ENCODE data around the gene CUX1. TPM values are rescaled to one million over a fixed set of nuclear protein-coding genes. Genes with fewer than 3 reads are reported as not detected.

CUX1 gene
- total and polyA plus RNA-seq, 12 donors: 34.5 to 176 (median 145) TPM

DNA sequence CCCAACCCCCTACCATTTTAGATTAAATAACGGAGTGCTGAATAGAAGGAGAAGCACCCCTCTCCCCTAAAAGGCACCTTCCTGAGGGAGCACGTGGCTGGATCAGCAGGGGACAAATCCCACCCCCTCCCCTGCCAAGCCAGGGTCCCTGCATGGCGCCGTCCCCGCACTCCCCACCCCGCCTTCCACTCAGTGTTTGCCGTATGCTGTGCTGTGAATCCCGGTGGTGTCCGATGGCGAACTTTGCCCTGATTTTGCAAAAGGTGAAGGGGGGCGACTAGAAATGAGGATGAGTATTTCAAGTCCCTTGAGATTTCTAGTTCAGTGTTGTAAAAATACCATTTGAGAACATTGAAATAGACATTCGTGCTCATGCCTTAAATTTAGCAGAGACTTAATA, 385.8 kb downstream of the CUX1 start:
- H3K27me3 ChIP-seq: no peaks in the 10 kb centered on the region
- TF ChIP-seq, protein P1, sequence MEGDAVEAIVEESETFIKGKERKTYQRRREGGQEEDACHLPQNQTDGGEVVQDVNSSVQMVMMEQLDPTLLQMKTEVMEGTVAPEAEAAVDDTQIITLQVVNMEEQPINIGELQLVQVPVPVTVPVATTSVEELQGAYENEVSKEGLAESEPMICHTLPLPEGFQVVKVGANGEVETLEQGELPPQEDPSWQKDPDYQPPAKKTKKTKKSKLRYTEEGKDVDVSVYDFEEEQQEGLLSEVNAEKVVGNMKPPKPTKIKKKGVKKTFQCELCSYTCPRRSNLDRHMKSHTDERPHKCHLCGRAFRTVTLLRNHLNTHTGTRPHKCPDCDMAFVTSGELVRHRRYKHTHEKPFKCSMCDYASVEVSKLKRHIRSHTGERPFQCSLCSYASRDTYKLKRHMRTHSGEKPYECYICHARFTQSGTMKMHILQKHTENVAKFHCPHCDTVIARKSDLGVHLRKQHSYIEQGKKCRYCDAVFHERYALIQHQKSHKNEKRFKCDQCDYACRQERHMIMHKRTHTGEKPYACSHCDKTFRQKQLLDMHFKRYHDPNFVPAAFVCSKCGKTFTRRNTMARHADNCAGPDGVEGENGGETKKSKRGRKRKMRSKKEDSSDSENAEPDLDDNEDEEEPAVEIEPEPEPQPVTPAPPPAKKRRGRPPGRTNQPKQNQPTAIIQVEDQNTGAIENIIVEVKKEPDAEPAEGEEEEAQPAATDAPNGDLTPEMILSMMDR (IDR thresholded peaks at IDR 0.05): no peak
- WGBS, 2 donors: 80 to 81% methylated on average over 12 of the region's 12 CpGs

DNA sequence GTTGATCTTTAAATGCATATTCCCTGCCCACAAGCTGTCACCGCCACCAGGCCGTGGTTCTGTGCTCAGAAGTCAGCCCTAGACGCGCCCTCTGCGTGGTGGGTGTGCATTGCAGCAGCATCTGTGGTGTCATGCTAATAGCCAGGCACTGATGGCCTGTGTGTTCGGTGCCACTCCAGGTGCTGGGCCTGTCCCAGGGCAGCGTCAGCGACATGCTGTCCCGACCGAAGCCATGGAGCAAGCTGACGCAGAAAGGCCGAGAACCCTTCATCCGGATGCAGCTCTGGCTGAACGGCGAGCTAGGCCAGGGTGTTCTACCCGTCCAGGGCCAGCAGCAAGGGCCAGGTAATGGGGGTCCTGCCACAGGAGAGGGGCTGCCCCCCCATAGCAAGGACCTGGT, 386.8 kb downstream of the CUX1 start:
- ATAC-seq (no peak), DNase-seq (no peak)
- Histone ChIP-seq H3K4me1 (peaks cover 0 to 5% (median 0%) of the 10 kb centered on the region in 9 donors), H3K27me3 (no peaks in the 10 kb centered on the region), H3K27ac (no peak overlapping the region), H3K36me3 (peaks cover 0 to 100% (median 54%) of the 10 kb centered on the region in 9 donors), H3K9me3 (no peaks in the 10 kb centered on the region), H3K4me3 (no peak overlapping the region)
- 96% methylated on average over 16 of the region's 16 CpGs for whole genome bisulfite sequencing, 2 donors
- intact Hi-C loops (cut with DNase I): no loop called here
- TF ChIP-seq, protein P1 (IDR thresholded peaks at IDR 0.05): no peak

More for the DNA sequence above, 385.8 kb downstream of the CUX1 start:
- DNase-seq (no peak), ATAC-seq (no peak)
- no peaks in the 10 kb centered on the region for H3K9me3 ChIP-seq
- no peak overlapping the region for H3K27ac ChIP-seq
- intact Hi-C loops (cut with DNase I): no loop called here
- no peak overlapping the region for H3K4me3 ChIP-seq
- H3K4me1 ChIP-seq: peaks cover 0 to 5% (median 0%) of the 10 kb centered on the region in 9 donors
- H3K36me3 ChIP-seq: peaks cover 0 to 100% (median 54%) of the 10 kb centered on the region in 9 donors

DNA sequence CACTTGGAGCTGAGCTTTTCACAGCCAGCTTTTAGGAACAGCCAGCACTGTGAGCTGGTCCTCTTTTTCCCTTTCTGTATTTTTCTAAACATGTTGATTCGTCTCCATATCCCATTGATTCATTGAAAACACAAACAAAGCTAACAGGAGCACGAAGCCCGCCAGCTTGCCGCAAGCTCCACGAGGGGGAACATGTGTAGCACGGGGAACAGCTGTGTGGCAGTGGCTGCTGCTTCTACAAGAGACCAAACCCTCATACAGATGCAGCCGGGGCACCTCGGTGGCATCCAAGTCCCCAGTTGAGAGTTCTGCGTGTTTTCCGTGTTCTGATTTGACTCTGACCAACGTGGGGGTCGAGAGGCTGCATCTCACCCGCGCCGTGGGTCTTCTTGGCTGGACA, 388.5 kb downstream of the CUX1 start:
- ATAC-seq: no peak
- intact Hi-C loops (cut with DNase I): no loop called here
- 94 to 95% methylated on average over 15 of the region's 15 CpGs for WGBS, 2 donors
- no peak for DNase-seq
- H3K27ac ChIP-seq: no peak overlapping the region
- H3K36me3 ChIP-seq: peaks cover 0 to 100% (median 50%) of the 10 kb centered on the region in 9 donors
- TF ChIP-seq, protein P1 (IDR thresholded peaks at IDR 0.05): no peak
- H3K9me3 ChIP-seq: no peaks in the 10 kb centered on the region
- no peak overlapping the region for H3K4me3 ChIP-seq
- H3K4me1 ChIP-seq: peaks cover 0 to 5% (median 0%) of the 10 kb centered on the region in 9 donors
- no peaks in the 10 kb centered on the region for H3K27me3 ChIP-seq

DNA sequence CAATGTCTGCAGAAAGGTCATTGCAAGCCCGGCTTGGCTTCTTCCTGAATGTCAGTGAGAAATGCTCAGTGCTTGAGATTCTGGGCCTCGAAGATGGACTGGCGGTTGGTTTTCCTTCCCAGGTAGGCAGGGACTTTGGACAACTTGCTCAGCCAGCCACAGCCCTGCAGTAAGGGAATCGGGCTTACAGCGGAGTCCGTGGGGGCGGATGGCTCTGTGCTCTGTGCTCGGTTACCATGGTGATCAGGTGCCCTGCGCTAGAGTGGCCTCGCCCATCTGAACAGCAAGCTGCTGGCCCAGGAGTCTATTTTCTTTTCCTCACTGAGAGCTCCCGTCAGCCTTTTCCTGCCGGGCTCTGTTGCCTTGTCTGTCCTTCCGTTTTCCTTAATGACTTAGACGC, 391.4 kb downstream of the CUX1 start:
- no peak for DNase-seq
- Histone ChIP-seq H3K27me3 (no peaks in the 10 kb centered on the region), H3K4me1 (peaks cover 0 to 7% (median 0%) of the 10 kb centered on the region in 9 donors), H3K9me3 (no peaks in the 10 kb centered on the region), H3K27ac (no peak overlapping the region), H3K4me3 (no peak overlapping the region), H3K36me3 (peaks cover 0 to 95% (median 31%) of the 10 kb centered on the region in 9 donors)
- TF ChIP-seq, protein P1 (IDR thresholded peaks at IDR 0.05): no peak
- intact Hi-C loops (cut with DNase I): no loop called here
- ATAC-seq: no peak
- WGBS, 2 donors: 84 to 87% methylated on average over 14 of the region's 14 CpGs

All from heart right ventricle (tissue), 16 donors.